M059J (cell line): ENCODE results near the gene SMTNL2. TPM values are rescaled to one million over a fixed set of nuclear protein-coding genes. Genes with fewer than 3 reads are reported as not detected.
A peak's percentile ranks its signal among the peaks of the same experiment; 100 is the strongest.
"Not testable (repeated sequence)": the region's sequence is repeated elsewhere in the genome, so short reads cannot be mapped to it uniquely, and the experiment has no call there.

ENCODE experiments used
- DNase-seq: peaks from one replicate; pipeline ENCODE4 v3.0.0-alpha.2; 2012; ENCODE audit warnings: low read depth
- total RNA-seq: library from RNA; depleted of rRNA; stranded (reverse); fragments of >200 nt; shearing (Covaris generic); gene quantifications from 2 replicates; pipeline ENCODE4 v1.2.3, GENCODE V29; 2014

The SMTNL2 gene
- total RNA-seq, 1 experiment from 2014 or later = not detected

DNA sequence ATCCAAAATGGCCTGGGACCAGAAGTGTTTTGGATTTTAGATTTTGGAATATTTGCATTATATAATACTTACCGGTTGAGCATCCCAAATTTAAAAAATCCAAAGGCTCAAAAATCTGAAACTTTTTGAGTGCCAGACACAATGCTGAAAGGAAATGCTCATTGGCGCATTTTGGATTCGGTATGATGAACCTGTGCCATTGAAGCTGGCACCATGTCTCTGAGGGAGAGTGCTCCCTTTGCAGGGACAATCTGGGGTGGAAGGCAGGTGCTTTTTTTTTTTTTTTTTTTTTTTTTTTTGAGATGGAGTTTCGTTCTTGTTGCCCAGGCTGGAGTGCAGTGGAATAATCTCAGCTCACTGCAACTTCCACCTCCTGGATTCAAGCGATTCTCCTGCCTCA is 17.7 kb downstream of the SMTNL2 start:
- DNase-seq = no peak

DNA sequence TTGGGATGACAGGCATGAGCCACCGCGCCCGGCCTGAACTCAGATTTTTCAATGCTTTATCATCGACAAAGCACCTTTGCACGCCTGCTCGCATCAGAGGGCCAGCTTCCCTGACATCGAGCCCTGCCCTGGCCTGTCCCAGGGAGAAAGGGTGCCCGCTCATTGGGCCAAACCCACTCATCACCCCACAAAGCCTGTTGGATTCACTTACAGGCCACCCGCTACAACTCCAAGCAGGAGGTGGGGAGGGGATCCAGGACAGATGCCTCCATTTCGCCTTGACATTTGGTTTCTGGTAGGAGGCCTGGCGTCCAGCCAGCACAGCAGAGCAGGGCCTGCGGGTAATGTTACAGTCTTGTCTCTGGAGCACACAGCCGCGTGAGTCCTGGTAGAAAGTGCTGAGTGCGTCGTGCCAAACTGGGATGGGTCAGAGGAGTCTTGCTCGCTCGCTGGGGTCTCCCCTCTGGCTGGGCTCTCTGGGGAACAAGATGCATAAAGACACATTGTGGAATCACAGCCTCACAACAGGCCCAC is 19.8 kb downstream of the SMTNL2 start:
- peak; percentile 23 for DNase-seq

DNA sequence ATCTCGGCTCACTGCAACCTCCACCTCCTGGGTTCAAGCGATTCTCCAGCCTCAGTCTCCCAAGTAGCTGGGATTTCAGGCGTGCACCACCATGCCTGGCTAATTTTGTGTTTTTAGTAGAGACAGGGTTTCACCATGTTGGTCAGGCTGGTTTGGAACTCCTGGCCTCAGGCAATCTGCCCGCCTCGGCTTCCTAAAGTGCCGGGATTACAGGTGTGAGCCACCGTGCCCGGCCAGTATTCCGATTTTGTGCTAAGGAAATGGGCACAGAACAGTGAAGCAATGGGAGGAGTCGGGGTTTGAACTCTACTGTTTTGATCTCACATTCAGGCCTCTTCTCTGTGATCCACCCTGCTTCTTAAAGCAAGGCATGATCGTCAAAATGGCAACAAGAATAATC is 20.4 kb downstream of the SMTNL2 start:
- DNase-seq = not testable (repeated sequence)

DNA sequence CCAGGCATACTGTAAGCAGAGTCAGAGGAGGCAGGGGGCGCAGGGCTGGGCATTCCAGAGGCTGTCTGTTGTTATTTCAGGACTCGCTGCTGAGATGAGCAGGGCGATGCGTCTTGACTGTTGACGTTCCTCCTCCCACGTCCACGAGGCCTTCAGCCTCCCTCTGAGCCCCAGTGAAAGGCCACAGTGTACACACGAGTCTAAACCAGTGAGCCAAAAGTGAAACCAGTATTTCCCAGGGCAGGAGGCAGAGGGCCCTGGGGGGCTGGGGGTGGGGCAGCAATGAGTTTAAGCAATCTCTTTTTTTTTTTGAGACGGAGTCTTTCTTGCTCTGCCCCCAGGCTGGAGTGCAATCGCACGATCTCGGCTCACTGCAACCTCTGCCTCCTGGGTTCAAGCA is 21.5 kb downstream of the SMTNL2 start:
- peak; percentile 38 for DNase-seq

DNA sequence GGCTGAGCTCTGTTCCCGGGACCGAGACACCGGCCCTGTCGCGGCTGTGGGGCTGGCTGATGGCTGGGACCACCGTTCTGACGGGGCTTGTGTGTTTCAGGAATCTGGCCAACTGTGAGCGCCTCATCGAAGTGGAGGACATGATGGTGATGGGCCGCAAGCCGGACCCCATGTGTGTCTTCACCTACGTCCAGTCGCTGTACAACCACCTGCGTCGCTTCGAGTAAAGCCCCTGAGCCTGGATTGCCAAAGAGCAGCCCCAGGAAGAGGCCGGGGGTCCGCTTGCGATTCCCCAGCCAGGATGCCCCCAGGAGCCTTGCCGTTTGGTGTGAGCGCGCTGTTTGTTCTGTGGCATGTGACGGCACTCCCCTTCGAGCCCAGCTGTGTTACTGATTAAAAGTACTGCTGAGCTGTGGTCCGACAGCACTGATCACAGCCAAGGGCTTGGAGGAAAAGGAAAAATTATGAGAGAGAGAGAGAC is 23.0 kb downstream of the SMTNL2 start:
- DNase-seq = no peak

DNA sequence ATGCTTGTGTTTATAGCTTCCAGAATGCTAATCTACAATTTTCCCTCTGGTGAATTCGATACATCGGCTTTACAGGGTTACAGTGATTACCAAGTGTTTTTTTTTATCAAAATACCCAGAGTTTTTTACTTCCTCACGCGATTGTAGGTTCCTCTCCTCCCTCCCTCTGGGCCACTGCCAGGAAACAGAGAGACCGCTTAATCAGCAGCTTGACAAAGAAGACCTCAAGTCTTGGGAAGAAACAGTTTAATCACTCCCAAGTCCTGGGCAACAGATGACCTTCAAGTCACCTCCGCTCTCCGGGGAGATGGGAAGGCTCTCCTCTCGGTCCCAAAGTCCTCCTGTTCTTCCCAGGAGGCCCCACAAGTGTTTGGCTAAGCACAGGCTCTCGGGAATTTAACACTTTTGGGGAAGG is 23.5 kb downstream of the SMTNL2 start:
- peak; percentile 63 for DNase-seq

DNA sequence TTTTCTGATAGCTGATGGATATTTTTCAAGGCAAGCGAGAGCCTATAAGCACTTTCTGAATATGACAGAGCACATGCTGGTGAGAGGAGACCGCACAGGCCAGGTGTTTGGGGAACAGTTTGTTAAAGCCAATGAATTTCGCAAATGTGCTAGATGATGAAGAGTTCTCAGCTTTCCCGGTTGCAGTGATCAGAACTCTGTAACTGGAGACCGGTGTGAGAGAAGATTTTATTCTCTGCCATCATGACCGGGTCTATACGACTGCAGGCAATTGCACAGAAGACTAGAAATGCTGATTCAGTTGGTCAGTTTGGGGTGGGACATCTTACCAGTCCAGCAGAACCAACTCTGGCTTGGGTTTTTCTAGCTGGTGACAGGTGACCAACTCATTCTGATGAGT is 25.4 kb downstream of the SMTNL2 start:
- DNase-seq = no peak

DNA sequence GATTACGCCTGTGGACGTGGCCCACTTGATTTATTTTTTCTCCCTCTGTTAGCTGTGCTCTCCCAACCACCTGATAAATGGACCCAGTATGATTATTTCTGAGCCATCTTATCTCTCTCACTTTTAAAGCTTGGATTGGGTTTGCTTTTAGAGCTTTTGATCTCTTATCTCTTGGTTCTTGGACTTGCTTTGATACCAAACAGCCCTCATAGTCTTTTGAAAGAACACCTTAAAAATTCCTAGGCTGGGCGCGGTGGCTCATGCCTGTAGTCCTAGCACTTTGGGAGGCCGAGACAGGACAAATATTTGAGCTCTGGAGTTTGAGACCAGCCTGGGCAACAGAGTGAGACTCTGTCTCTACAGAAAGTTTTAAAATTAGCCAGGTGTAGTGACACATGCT is 25.8 kb downstream of the SMTNL2 start:
- DNase-seq = no peak

DNA sequence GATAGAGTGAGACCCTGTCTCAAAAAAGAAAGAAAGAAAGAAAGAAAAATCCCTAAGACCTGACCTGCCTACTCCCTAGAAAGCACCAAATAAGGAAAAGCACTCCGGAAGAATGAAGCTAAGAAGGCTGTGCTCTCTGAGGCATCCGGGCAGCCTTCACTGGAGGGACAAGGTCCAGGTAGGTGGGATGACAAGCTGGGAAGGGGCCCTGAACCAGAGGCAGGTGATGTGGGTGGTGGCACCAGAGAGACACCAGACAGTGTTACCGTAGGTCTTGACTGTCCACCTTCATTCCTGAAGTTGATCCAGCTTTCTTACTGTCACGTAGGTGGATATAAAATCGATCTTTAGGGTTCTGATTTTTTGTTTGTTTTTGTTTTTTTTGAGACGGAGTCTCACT is 26.3 kb downstream of the SMTNL2 start:
- no peak for DNase-seq

DNA sequence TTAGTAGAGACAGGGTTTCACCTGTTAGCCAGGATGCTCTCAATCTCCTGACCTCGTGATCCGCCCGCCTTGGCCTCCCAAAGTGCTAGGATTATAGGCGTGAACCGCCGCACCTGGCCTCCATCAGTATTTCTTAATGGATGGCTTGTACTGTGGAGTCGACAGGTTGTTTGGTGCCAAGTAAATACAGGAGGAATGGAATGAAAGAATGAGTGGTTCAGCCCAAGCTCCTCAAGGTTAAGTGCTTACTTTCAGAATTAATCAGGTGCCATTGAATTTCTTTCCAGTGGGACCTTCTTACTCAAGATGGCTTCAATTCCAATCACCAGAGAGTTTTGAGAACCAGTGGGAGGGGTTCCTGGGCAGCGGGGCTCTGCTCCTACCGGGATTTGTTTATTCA is 32.1 kb downstream of the SMTNL2 start:
- no peak for DNase-seq

DNA sequence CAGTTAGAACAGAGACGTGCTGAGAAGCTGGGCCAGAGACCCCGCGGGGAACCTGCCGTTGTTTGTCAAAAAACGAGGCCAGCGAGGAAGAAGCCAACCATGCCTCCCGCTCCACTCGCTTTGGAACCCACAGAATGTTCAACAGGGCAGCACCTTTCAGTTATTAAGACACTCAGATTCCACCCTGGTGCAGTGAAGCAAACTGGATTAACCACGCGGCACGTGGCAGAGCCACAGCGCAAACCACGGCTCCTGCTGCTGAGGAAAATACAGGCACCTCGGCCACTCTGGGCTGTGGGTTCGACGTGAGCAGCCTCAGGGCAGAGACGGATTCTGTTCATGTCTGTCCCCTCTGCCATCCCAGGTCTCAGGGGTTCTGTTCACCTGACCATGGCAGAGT is 32.8 kb downstream of the SMTNL2 start:
- DNase-seq = no peak

DNA sequence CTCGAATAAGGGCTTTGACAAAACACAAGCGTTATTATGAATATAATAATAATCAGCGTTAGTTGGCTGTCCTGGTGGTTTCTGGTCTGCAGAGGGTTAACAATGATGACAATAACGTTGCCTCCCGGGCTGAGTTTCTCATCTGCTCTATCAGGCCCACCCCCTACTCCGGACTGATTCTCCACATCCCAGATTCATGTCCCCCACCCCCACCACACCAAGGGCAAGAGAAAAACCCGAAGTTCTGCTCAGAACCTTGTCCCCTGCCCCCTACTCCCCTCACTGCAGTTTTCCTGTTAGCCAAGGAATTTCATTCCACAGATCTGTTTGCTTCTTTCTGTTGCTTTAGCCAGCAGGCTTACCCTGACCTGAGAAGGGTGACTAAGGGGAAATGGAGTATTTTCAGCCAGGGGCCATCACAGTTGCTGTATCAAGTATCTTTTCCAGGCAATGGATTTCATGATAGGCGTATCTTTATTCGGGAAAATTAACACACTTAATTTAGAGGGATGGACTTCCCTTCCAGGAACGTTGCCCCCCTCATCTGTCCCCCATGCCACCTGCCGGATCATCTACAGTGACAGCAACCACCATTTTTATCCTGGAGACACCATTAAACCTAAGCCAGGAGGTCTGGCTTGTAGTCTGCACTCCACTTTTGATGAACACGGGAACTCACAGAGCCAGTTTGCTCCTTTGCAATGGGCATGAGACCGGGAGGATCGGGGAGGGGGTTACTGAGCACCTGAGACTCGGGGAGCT is 33.4 kb downstream of the SMTNL2 start:
- DNase-seq = no peak

DNA sequence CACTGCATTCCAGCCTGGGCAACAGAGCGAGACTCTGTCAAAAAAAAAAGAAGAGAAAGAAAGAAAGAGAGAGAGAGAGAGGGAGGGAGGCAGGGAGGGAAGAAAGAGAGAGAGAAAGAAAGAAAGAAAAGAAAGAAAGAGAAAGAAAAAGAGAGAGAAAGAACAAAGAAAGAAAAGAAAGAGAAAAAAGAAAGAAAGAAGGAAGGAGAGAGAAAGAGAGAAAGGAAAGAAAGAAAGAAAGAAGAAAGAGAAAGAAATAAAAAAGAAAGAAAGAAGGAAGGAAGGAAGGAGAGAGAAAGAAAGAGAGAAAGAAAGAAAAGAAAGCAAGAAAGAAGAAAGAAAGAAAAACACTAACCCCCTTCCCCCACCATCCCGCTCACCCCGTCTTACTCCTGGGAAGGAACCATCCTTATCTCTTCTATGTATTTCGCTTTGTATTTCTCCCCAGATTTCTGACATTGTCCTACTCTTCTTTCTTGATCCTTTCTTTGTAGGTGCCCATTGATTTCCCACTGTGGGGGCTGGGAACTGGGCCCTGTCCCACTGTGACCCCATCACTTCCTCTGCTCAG is 36.3 kb downstream of the SMTNL2 start:
- DNase-seq = no peak

DNA sequence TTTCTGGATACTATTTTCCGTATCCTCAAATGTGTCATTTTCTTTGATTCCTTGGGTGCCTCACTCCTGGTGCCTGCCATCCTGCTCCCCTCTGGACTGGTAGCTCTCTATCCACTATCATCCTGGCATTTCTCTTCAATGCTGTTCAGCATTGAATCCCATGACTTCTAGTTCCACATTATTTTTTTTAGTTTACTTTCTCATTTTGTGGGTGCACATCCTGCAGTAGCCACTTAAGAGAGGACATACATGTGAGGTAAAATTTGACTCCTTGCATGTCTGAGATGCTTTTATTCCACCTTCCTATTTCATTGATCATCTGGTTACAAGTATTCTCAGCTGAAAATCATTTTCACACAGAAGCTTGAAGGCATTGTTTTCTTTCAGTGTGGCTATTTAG is 38.0 kb downstream of the SMTNL2 start:
- DNase-seq = no peak

DNA sequence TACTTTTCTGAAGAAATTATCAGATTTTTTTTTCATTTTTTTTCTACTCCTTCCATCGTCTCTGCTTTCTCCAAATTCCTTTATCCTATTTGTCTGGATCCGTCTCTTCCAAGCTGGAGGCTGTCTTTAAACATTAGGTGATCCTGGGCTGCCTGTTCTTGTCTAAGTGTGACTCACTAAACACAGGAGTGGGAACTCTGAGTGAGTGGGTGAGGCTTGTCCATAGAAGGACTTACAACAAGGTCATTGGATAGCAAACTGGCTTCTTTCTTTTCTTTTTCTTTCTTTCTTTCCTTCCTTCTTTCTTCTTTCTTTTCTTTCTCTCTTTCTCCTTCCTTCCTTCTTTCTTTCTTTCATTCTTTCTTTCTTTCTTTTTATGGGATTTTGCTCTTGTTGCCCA is 38.9 kb downstream of the SMTNL2 start:
- no peak for DNase-seq

DNA sequence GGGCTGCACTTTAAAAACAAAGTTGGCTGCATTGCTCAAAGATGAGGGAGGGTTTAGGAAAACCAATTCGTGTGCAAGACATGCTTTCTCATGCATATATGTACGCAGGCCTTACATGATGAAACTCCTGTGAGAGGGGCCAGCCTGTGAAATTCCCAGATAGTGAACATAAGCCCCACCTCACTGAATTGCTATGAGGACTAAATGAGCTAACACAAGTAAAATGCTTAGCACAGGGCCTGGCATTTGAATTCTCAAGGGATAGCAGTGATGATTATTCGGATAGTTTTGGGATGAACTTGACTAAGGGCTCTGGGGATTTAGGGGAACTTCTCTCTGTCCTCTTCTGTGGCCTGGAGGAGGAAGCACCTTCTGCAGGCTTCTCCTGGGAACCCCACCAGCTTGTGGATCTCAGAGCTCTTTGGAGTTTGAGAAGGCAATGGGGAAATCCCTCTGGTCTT is 40.2 kb downstream of the SMTNL2 start:
- DNase-seq = not testable (repeated sequence)

DNA sequence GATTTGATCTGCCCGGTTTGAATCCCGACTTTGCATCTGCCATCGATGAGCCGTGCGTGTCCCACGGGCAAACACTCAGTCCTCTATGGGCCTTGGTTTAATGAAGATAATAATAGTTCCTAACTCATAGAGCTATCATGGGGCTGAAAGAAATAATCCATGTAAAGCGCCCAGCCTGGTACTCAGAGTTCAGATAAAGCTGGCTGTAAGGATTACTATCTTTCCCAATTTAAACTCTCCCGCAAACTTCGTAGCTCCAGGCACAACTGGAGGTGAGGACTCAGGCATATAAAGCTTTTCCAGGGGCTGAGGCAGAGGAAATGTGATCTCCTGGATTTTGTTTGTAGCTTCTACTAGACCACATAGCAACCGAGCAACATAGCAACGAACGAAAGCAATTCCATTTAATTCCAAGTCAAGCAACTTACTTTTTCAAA is 40.9 kb downstream of the SMTNL2 start:
- DNase-seq = peak; percentile 70

DNA sequence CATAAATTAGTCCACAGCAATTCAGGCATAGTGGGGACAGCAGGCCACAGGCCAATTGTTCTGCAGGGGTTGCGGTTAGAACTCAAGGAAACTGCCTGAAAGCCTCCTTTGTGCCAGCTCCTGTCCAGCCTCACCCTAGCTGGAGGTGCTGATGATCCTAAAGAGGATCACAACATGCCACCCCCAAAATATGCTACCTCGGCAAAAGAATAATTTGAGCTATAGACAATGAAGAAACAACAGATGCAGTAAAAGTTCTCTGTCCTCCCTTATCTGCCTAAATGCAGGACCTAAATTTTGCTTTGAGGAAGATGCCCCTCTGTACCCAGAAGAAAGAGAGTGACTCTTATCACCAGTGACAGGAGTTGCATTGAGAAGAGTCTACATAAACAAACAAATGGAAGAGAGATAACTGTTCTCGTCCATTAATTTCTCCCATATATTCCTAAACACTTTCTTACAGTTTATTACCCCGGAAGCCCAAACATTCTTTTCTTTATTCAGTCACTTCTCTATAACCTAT is 42.5 kb downstream of the SMTNL2 start:
- DNase-seq = no peak

DNA sequence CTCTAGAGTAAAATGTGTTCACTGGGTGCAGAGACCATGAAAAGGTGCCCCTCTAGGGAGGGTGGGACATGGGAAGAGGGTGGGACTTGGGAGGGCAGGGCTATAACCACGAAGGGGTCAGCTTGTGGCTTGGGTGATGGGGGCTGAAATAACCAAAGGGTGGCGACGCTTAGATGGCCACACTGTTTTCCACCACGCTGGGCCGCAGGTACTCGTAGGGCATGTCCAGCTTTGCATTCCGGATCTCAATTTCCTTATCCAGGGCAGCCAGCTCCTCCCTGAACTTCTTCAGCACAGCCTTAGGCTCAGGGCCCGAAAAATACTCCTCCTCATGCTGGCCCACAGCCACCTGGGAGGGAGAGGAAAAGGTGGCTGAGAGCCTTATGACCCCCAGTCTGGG is 47.1 kb downstream of the SMTNL2 start:
- no peak for DNase-seq

DNA sequence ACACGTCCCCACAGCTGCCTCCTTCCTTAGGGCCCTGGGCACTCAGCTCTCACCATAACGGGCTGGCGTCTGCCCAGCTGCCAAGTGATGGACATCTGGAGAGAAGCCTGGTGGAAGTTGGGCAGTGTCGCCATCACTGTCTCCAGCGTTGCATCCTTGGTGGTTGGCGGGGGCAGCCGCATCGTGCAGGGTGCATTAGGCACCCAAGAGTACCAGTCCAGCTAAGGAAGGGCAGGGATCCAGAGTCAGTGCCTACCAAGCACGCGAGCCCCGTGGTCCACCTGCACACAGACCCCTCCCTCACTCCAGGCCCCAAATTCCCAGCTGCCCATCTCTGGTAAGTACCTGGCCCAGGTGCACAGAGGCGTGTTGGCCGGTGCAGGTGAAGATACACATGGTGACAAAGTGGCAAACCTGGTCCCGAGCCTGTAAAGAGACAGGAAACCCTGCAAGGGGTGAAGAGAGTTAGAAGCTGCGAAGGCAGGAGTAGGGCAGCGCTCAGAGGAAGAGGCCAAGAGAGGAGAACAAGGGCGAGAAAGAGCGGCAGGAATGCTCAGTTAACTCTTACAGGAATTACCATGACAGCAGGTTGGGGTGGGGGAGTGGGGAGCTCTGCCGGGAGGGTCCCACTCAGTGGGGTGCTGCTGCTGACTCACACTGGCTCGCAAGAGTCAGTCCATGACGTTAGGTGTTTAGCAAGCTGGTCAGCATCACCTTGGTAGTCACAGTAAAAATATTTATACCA is 47.7 kb downstream of the SMTNL2 start:
- DNase-seq = no peak

DNA sequence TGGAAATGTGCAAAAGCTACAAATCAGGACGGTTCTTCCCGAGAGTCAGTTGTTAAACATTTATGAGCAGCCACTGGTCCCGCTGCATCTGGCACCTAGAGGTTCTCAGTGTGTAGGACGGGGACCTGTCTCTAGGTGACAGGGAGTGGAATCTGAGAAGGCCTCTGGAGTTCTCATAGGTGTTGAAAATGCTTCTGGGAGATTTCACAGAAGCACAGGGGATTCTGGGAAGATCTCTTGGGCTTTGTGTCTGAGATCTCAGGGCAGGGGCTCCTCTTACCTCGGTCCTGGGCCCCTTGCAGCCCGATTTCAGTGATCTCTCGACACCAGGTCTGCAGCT is 48.2 kb downstream of the SMTNL2 start:
- DNase-seq = peak; percentile 53

DNA sequence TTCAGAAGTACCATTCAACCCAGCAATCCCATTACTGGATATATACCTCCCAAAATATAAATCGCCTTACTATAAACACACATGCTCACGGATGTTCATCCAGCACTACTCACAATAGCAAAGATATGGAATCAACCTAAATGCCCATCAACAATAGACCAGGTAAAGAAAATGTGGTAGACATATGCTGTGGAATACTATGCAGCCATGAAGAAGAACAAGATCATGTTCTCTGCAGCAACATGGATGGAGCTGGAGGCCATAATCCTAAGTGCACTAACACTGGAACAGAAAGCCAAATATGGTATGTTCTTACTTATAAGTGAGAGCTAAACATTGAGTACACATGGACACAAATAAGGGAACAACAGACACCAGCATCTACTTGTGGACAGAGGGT is 49.3 kb downstream of the SMTNL2 start:
- DNase-seq = no peak
